Retinal pigment epithelial cell (primary cell): ENCODE results near the gene ELOB.

ENCODE experiments used
- DNase-seq: peaks from one replicate; pipeline ENCODE4 v3.0.0-alpha.2; 2010; ENCODE audit warnings: low read depth
- H3K4me3 ChIP-seq: 2 replicates; pipeline ENCODE4 v1.5.1; 2011; ENCODE audit warnings: mild to moderate bottlenecking, low read length, control low read depth, moderate library complexity
- TF ChIP-seq, protein P1 (sequence below): conservative IDR thresholded peaks from 2 replicates; pipeline ENCODE4 v1.5.1; 2011; ENCODE audit warnings: low read depth, low read length, control low read depth, inconsistent platforms

ELOB gene

DNA sequence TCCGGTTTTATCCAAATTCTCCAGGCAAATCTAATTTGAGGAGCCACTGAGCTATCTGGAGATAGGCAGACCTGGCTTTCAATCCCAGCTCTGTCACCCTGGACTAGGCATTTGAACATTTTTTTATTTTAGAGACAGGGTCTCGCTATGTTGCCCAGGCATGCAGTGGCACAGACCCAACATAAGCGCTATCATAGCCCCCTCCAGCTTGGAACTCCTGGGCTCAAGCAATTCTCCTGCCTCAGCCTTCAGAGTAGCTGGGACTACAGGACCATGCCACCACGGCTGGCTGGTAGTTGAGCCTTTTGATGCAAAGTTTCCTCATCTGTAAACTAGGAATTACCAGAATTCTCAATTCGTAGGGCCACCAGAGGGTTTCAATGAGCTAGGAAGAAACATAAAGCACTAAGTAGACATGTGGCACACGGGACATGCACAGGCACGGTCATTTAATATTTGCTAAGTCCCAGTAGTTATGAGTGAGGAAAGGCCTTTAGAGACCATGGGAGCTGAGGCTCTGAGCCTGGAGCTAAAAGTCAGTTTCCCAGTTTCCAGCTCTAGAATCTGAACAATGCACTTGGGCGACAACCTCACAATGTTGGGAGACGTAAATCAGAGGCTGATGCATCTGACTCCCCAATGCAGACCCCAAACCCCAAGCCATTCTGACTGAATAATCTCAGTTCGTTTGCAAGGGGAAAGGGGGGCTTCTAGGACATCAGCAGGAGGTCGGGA, 1.1 kb downstream of the ELOB start:
- TF ChIP-seq, protein P1, sequence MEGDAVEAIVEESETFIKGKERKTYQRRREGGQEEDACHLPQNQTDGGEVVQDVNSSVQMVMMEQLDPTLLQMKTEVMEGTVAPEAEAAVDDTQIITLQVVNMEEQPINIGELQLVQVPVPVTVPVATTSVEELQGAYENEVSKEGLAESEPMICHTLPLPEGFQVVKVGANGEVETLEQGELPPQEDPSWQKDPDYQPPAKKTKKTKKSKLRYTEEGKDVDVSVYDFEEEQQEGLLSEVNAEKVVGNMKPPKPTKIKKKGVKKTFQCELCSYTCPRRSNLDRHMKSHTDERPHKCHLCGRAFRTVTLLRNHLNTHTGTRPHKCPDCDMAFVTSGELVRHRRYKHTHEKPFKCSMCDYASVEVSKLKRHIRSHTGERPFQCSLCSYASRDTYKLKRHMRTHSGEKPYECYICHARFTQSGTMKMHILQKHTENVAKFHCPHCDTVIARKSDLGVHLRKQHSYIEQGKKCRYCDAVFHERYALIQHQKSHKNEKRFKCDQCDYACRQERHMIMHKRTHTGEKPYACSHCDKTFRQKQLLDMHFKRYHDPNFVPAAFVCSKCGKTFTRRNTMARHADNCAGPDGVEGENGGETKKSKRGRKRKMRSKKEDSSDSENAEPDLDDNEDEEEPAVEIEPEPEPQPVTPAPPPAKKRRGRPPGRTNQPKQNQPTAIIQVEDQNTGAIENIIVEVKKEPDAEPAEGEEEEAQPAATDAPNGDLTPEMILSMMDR: no peak
- DNase-seq: no peak
- peak overlapping the region; percentile 86 for H3K4me3 ChIP-seq

DNA sequence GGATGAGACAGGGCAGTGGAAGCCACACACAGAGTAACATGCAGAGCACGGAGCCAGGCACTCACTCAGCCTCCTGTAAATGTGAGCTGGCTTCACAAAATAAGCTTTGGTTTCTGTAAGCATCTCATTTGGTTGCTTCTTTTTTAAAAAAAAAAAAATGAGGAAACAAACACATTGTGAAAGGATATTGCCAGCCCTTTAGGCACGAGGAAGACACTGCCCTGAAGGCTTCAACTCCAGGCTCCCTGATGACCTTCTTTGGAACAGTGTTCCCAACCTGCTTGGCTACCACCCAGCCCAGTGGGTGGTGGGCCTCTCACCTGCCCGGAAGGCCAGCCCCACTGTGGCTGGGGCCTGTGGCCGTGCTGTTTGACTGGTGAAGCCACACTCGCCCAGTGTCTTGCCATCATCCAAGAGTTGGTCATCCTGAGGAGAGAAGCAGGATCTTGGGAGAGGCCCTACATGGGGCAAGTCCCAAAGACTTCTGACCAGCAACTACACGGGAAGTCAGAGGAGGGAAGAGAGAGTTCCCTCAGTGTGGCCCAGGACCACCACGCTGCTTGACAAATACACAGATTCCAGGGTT, 1.9 kb downstream of the ELOB start:
- no peak overlapping the region for H3K4me3 ChIP-seq
- no peak for DNase-seq
- TF ChIP-seq, protein P1: no peak

DNA sequence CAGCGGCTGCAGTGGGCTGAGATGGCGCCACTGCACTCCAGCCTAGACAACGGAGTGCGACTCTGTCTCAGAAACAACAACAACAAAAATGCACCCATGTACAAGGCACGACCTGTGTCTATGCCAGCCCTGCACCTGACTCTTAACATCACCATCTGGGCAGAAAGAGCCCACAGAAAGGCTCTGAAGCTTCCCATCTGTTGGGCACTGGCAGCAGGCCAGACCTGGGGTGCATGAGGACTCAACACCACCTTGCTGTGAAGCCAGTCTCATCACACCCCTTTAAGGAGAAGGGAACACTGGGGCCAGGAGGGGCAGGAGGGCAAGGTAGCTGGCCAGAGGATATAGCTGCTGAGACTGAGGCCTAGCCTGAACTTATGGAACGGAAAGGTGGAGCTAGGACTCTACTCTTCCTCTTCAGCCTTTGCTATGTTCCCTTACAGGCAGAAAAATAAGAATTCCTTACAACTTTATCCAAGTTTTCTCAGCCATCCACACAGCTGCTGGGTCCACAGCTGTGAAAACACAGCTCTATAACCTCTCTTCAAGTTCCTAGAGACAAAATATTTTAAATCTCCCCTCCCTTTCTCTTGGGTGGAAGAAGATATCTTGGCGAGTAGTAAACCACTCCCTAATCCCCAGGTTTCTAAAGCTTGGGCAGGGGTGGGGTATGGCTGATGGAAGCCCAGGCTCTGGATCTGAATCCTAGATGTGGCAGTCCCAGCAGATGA, 2.8 kb downstream of the ELOB start:
- no peak overlapping the region for H3K4me3 ChIP-seq
- no peak for DNase-seq
- TF ChIP-seq, protein P1: no peak

DNA sequence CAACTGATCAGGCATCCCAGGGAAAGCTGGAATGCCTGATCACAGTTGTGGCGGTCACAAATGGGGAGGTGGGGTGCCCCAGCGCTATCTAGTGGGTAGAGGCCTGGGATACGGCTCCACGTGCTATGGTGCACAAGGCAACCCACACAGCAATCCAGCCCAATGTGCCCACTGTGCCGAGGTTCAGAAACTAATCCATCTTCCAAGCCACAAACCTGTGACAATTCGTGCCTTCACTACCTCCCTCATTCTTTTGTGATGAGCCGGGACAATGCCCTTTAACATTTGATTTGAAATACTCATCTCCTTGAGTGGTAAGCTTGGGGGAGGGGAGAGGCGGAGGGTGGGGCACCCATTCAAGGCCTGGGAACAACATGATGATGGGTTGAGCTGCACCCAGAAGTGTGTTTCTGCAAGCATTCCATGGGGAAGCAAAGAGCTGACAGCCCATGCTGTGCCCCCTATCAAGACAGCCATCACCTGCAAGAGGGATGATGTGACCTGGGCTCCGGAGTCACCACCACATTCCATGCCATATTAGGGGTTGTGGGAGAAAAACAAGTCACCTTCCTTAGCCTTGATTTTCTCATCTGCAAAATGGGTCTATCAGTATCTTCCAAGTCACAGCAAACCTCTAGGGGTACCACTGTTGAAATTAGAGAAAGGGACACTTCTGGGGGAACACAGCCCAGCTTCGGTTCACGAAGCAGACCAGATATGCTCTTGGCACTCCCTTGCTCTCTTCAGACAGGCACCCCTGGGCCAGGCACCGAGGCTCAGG, 3.7 kb downstream of the ELOB start:
- H3K4me3 ChIP-seq: no peak overlapping the region
- TF ChIP-seq, protein P1: no peak

DNA sequence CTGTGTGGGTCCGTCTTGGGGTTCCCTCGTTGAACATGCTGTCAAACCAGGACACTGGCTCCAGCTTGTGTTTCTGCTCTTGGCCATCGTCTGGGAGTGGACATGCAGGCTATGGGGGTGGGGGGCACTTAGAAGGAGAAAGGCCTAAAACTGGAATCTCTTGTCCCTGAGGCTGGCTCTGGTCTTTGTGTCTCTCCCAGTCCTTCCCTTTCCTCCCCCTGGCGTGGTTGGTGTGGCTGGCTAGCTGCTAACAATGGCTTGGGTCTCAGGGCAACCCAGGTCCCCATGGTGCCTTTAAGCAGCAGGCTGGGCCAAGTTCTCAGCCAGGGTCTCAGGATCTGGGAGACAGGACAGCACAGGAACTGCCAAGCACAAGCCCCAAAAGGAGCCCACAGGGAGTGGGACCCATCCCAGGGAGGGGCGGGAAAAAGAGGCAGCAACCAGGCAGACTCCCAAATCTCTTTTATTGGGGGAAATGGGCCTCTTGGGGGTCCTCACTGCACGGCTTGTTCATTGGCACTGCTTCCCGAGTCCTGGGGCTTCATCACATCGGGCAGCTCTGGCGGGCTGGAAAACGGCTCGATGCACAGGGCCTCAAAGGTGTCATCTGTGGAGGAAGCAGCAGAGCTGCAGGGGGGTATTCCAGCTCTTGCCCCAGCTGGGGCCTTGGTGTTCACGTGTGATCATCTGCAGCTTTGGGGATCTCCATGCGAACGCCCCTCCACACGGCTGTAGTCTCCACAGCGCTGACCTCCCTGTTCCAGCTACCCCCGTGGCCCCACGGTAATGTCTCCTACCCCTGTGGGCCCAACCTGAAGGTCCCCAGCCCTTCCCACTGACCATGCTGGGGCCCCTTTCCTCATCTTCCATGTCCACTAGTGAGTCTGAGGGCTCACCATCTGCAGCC, 5.3 kb downstream of the ELOB start:
- no peak for DNase-seq
- TF ChIP-seq, protein P1: no peak
- no peak overlapping the region for H3K4me3 ChIP-seq

More for the DNA sequence above, 3.7 kb downstream of the ELOB start:
- DNase-seq: no peak
